ENCODE data around the gene JSRP1.

Gene JSRP1

GRCh38 chr19:2280633-2281264, 24.5 kb upstream of the JSRP1 start:
- no peaks in the 10 kb centered on the region for H3K9me3 ChIP-seq (ENCODE audit: insufficient read depth, low read depth, low read length)
- no peaks in the 10 kb centered on the region; the same call in 1 of the 2 replicates for H3K4me1 ChIP-seq (ENCODE audit: insufficient read depth, low read length)
- no peak overlapping the region for H3K4me3 ChIP-seq (ENCODE audit: low read length)
- H3K36me3 ChIP-seq (ENCODE audit: insufficient read depth, low read depth, low read length): no peaks in the 10 kb centered on the region
- H3K27ac ChIP-seq (ENCODE audit: low read length): no peak overlapping the region
- H3K27me3 ChIP-seq (ENCODE audit: insufficient read depth, low read length): peaks cover 28% of the 10 kb centered on the region
- H3K9ac ChIP-seq (ENCODE audit: low read depth, low read length): no peak overlapping the region

GRCh38 chr19:2278459-2279158, 22.4 kb upstream of the JSRP1 start:
- no peaks in the 10 kb centered on the region; the same call in 1 of the 2 replicates for H3K4me1 ChIP-seq (ENCODE audit: insufficient read depth, low read length)
- H3K27ac ChIP-seq (ENCODE audit: low read length): no peak overlapping the region

GRCh38 chr19:2277138-2277537, 20.9 kb upstream of the JSRP1 start:
- Histone ChIP-seq H3K4me3 (ENCODE audit: low read length) (no peak overlapping the region), H3K9ac (ENCODE audit: low read depth, low read length) (no peak overlapping the region), H3K27me3 (ENCODE audit: insufficient read depth, low read length) (peaks cover 7% of the 10 kb centered on the region), H3K27ac (ENCODE audit: low read length) (no peak overlapping the region), H3K4me1 (ENCODE audit: insufficient read depth, low read length) (no peaks in the 10 kb centered on the region; the same call in 1 of the 2 replicates), H3K36me3 (ENCODE audit: insufficient read depth, low read depth, low read length) (peaks cover 16% of the 10 kb centered on the region), H3K9me3 (ENCODE audit: insufficient read depth, low read depth, low read length) (no peaks in the 10 kb centered on the region)

More at GRCh38 chr19:2278459-2279158, 22.4 kb upstream of the JSRP1 start:
- 0 out of 2 replicates have a peak, but pooled peaks cover 3% of the 10 kb centered on the region for H3K36me3 ChIP-seq (ENCODE audit: insufficient read depth, low read depth, low read length)
- no peaks in the 10 kb centered on the region for H3K9me3 ChIP-seq (ENCODE audit: insufficient read depth, low read depth, low read length)
- no peak overlapping the region for H3K4me3 ChIP-seq (ENCODE audit: low read length)
- H3K27me3 ChIP-seq (ENCODE audit: insufficient read depth, low read length): peaks cover 20% of the 10 kb centered on the region
- no peak overlapping the region for H3K9ac ChIP-seq (ENCODE audit: low read depth, low read length)

GRCh38 chr19:2276429-2276986, 20.3 kb upstream of the JSRP1 start:
- Histone ChIP-seq H3K4me3 (ENCODE audit: low read length) (no peak overlapping the region), H3K9ac (ENCODE audit: low read depth, low read length) (no peak overlapping the region), H3K27me3 (ENCODE audit: insufficient read depth, low read length) (peaks cover under 1% of the 10 kb centered on the region; the same call in 1 of the 2 replicates), H3K9me3 (ENCODE audit: insufficient read depth, low read depth, low read length) (no peaks in the 10 kb centered on the region), H3K36me3 (ENCODE audit: insufficient read depth, low read depth, low read length) (peaks cover 22% of the 10 kb centered on the region), H3K4me1 (ENCODE audit: insufficient read depth, low read length) (no peaks in the 10 kb centered on the region), H3K27ac (ENCODE audit: low read length) (no peak overlapping the region)

- Histone ChIP-seq H3K36me3 (ENCODE audit: insufficient read depth, low read depth, low read length) (peaks cover 26% of the 10 kb centered on the region), H3K4me1 (ENCODE audit: insufficient read depth, low read length) (no peaks in the 10 kb centered on the region), H3K9ac (ENCODE audit: low read depth, low read length) (no peak overlapping the region), H3K4me3 (ENCODE audit: low read length) (no peak overlapping the region), H3K27ac (ENCODE audit: low read length) (no peak overlapping the region), H3K9me3 (ENCODE audit: insufficient read depth, low read depth, low read length) (no peaks in the 10 kb centered on the region), H3K27me3 (ENCODE audit: insufficient read depth, low read length) (no peaks in the 10 kb centered on the region)
These were observed 19.6 kb upstream of the JSRP1 start for GRCh38 chr19:2275588-2276428.

GRCh38 chr19:2274931-2275535, 18.8 kb upstream of the JSRP1 start:
- Histone ChIP-seq H3K9ac (ENCODE audit: low read depth, low read length) (no peak overlapping the region), H3K27ac (ENCODE audit: low read length) (no peak overlapping the region)

GRCh38 chr19:2274185-2274711, 18.0 kb upstream of the JSRP1 start:
- Histone ChIP-seq H3K9ac (ENCODE audit: low read depth, low read length) (no peak overlapping the region; the same call in 1 of the 2 replicates), H3K4me3 (ENCODE audit: low read length) (peak overlapping the region; percentile 31; the same call in 1 of the 2 replicates)

More at GRCh38 chr19:2274931-2275535, 18.8 kb upstream of the JSRP1 start:
- Histone ChIP-seq H3K4me3 (ENCODE audit: low read length) (no peak overlapping the region), H3K4me1 (ENCODE audit: insufficient read depth, low read length) (no peaks in the 10 kb centered on the region), H3K27me3 (ENCODE audit: insufficient read depth, low read length) (no peaks in the 10 kb centered on the region), H3K9me3 (ENCODE audit: insufficient read depth, low read depth, low read length) (no peaks in the 10 kb centered on the region), H3K36me3 (ENCODE audit: insufficient read depth, low read depth, low read length) (peaks cover 26% of the 10 kb centered on the region)

GRCh38 chr19:2273356-2274184, 17.4 kb upstream of the JSRP1 start:
- no peaks in the 10 kb centered on the region for H3K9me3 ChIP-seq (ENCODE audit: insufficient read depth, low read depth, low read length)
- H3K27ac ChIP-seq (ENCODE audit: low read length): no peak overlapping the region
- no peaks in the 10 kb centered on the region for H3K27me3 ChIP-seq (ENCODE audit: insufficient read depth, low read length)
- peaks cover 26% of the 10 kb centered on the region for H3K36me3 ChIP-seq (ENCODE audit: insufficient read depth, low read depth, low read length)
- peak overlapping the region; percentile 56 for H3K9ac ChIP-seq (ENCODE audit: low read depth, low read length)
- H3K4me1 ChIP-seq (ENCODE audit: insufficient read depth, low read length): no peaks in the 10 kb centered on the region
- peak overlapping the region; percentile 56 for H3K4me3 ChIP-seq (ENCODE audit: low read length)

More at GRCh38 chr19:2274185-2274711, 18.0 kb upstream of the JSRP1 start:
- peaks cover 26% of the 10 kb centered on the region for H3K36me3 ChIP-seq (ENCODE audit: insufficient read depth, low read depth, low read length)
- H3K9me3 ChIP-seq (ENCODE audit: insufficient read depth, low read depth, low read length): no peaks in the 10 kb centered on the region
- H3K27me3 ChIP-seq (ENCODE audit: insufficient read depth, low read length): no peaks in the 10 kb centered on the region
- no peak overlapping the region for H3K27ac ChIP-seq (ENCODE audit: low read length)
- no peaks in the 10 kb centered on the region for H3K4me1 ChIP-seq (ENCODE audit: insufficient read depth, low read length)

- H3K27me3 ChIP-seq (ENCODE audit: insufficient read depth, low read length): no peaks in the 10 kb centered on the region
These were observed 15.3 kb upstream of the JSRP1 start for GRCh38 chr19:2271234-2272103.

More at GRCh38 chr19:2271234-2272103, 15.3 kb upstream of the JSRP1 start:
- Histone ChIP-seq H3K4me1 (ENCODE audit: insufficient read depth, low read length) (no peaks in the 10 kb centered on the region), H3K9me3 (ENCODE audit: insufficient read depth, low read depth, low read length) (no peaks in the 10 kb centered on the region), H3K36me3 (ENCODE audit: insufficient read depth, low read depth, low read length) (peaks cover 26% of the 10 kb centered on the region), H3K4me3 (ENCODE audit: low read length) (peak overlapping the region; percentile 89), H3K27ac (ENCODE audit: low read length) (no peak overlapping the region), H3K9ac (ENCODE audit: low read depth, low read length) (peak overlapping the region; percentile 95; the same call in 1 of the 2 replicates)

Data from iPS-20b (cell line).